ENCODE measurements around the gene FBXL14.

FBXL14 gene

GRCh38 chr12:1551496-1551895 is 42.9 kb downstream of the FBXL14 start:
- ChIA-PET CTCF (interaction anchor here (1.7 kb wide), 1 partner anchor 434 kb away, joined by 4 read pairs; no protein-coding TSS in a partner anchor), POLR2A (no interaction called here)
- Histone ChIP-seq H3K4me1 (ENCODE audit: control insufficient read depth, insufficient read depth, low read length) (no peaks in the 10 kb centered on the region), H3K4me3 (ENCODE audit: low read depth, low read length) (no peak overlapping the region), H3K36me3 (ENCODE audit: control insufficient read depth in 2 of 2, insufficient read depth in 1 of 2, low read length in 2 of 2) (no peaks in the 10 kb centered on the region), H3K27ac (ENCODE audit: extremely low read depth, low read depth, low read length) (no peak overlapping the region), H3K9me3 (ENCODE audit: control insufficient read depth, insufficient read depth, low read depth, low read length) (no peaks in the 10 kb centered on the region)
- TF ChIP-seq SP2 (tag by site-specific recombination; IDR thresholded peaks at IDR 0.05): no peak
- 0 out of 2 replicates have a peak, but pooled peaks have one; percentile 30 for TF ChIP-seq ZNF211 (tag by site-specific recombination; IDR thresholded peaks at IDR 0.05; ENCODE audit: low read depth)
- TF ChIP-seq ZBTB26 (tag by site-specific recombination; optimal IDR thresholded peaks at IDR 0.05): no peak
- no peak for TF ChIP-seq ZNF184 (tag by site-specific recombination; IDR thresholded peaks at IDR 0.05)

DNA sequence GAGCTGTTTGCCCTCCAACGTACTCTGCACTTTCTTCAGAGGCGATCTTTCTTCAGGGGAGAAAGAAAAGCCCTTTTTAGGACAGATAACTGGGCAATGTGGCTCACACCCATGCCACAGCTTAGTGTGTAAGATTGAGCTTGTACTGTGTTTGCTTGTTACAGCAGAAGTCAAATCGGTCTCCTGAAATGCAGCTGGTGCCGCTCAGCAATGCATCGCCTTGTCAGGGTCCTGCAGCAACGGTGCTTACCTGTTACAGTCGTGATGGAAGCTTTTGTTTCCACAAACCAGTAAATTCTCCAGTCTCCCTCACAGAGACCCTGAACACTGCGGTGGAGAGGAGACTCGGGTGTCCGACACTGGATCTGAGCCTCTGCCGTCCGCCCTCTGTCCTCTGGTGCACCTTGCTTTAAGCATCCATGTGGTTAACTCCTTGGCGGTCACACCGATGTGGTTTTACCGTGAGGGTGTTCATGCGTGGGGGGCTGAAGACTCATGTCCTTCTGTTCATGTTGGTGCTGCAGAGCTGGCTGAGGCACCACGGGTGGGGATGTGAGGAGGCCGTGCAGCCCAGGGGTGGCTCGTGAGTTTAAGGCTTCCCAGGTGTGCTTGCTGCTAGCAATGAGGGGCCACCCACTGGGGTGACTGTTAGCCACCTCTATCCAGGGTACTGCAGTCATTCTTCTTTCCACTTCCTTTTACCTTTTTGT is 47.3 kb downstream of the FBXL14 start:
- ChIA-PET CTCF (interaction anchor here (1.3 kb wide), 1 partner anchor 429 kb away, joined by 5 read pairs; no protein-coding TSS in a partner anchor), POLR2A (no interaction called here)
- no peak overlapping the region for H3K4me3 ChIP-seq (ENCODE audit: low read depth, low read length)
- H3K36me3 ChIP-seq (ENCODE audit: control insufficient read depth in 2 of 2, insufficient read depth in 1 of 2, low read length in 2 of 2): no peaks in the 10 kb centered on the region
- no peak overlapping the region for H3K27ac ChIP-seq (ENCODE audit: extremely low read depth, low read depth, low read length)
- H3K9me3 ChIP-seq (ENCODE audit: control insufficient read depth, insufficient read depth, low read depth, low read length): no peaks in the 10 kb centered on the region
- no peak for TF ChIP-seq ZNF654 (tag by site-specific recombination; IDR thresholded peaks at IDR 0.05; ENCODE audit: low read depth)
- H3K4me1 ChIP-seq (ENCODE audit: control insufficient read depth, insufficient read depth, low read length): no peaks in the 10 kb centered on the region

- H3K4me3 ChIP-seq (ENCODE audit: low read depth, low read length): no peak overlapping the region
- H3K4me1 ChIP-seq (ENCODE audit: control insufficient read depth, insufficient read depth, low read length): no peaks in the 10 kb centered on the region
- H3K9me3 ChIP-seq (ENCODE audit: control insufficient read depth, insufficient read depth, low read depth, low read length): no peaks in the 10 kb centered on the region
- CTCF ChIA-PET: interaction anchor here (0.7 to 1.3 kb wide), 2 partner anchors 229 to 427 kb away, joined by 3 to 7 read pairs; no protein-coding TSS in a partner anchor
- no peaks in the 10 kb centered on the region for H3K36me3 ChIP-seq (ENCODE audit: control insufficient read depth in 2 of 2, insufficient read depth in 1 of 2, low read length in 2 of 2)
- H3K27ac ChIP-seq (ENCODE audit: extremely low read depth, low read depth, low read length): no peak overlapping the region
- POLR2A ChIA-PET: no interaction called here
- TF ChIP-seq TSHZ1 (tag by site-specific recombination; IDR thresholded peaks at IDR 0.05; ENCODE audit: borderline replicate concordance) (no peak), PBX3 (CRISPR knock-in tag; IDR thresholded peaks at IDR 0.05) (no peak), KLF10 (tag by site-specific recombination; IDR thresholded peaks at IDR 0.05) (no peak), ZNF175 (tag by site-specific recombination; IDR thresholded peaks at IDR 0.05) (no peak), SCRT1 (tag by site-specific recombination; IDR thresholded peaks at IDR 0.05; ENCODE audit: borderline replicate concordance) (no peak), ZNF292 (tag by site-specific recombination; IDR thresholded peaks at IDR 0.05; ENCODE audit: borderline replicate concordance, low read depth) (no peak), ZNF335 (tag by site-specific recombination; conservative IDR thresholded peaks at IDR 0.05) (no peak), ZNF488 (tag by site-specific recombination; IDR thresholded peaks at IDR 0.05) (no peak), ZNF133 (tag by site-specific recombination; IDR thresholded peaks at IDR 0.05) (no peak), ZNF600 (tag by site-specific recombination; IDR thresholded peaks at IDR 0.05) (no peak), ZNF596 (tag by site-specific recombination; IDR thresholded peaks at IDR 0.05) (no peak)
- TF ChIP-seq, protein P1, sequence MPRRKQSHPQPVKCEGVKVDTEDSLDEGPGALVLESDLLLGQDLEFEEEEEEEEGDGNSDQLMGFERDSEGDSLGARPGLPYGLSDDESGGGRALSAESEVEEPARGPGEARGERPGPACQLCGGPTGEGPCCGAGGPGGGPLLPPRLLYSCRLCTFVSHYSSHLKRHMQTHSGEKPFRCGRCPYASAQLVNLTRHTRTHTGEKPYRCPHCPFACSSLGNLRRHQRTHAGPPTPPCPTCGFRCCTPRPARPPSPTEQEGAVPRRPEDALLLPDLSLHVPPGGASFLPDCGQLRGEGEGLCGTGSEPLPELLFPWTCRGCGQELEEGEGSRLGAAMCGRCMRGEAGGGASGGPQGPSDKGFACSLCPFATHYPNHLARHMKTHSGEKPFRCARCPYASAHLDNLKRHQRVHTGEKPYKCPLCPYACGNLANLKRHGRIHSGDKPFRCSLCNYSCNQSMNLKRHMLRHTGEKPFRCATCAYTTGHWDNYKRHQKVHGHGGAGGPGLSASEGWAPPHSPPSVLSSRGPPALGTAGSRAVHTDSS (tag by site-specific recombination; IDR thresholded peaks at IDR 0.05): no peak
Observed at GRCh38 chr12:1544996-1545700, 49.2 kb downstream of the FBXL14 start.
